GM23248 (cell line): ENCODE measurements around the gene TRMU. TPM values are rescaled to one million over a fixed set of nuclear protein-coding genes. Genes with fewer than 3 reads are reported as not detected.

Experiments
- DNase-seq: peaks from one replicate; pipeline ENCODE4 v3.0.0-alpha.2; 2015
- H2AFZ ChIP-seq: fragments of 200-600 bp; sonication (generic); 2 replicates; pipeline ENCODE4 v1.6.1; 2016; ENCODE audit warnings: antibody characterized with exemption
- H3F3A ChIP-seq: fragments of 200-600 bp; sonication (generic); 2 replicates; pipeline ENCODE4 v1.6.1; 2016; ENCODE audit warnings: mild to moderate bottlenecking, antibody characterized with exemption, mixed run types; ENCODE audit not compliant: insufficient read depth
- H3K27ac ChIP-seq: fragments of 200-600 bp; sonication (generic); 2 replicates; pipeline ENCODE4 v1.5.1; 2016; ENCODE audit warnings: mild to moderate bottlenecking
- H3K27me3 ChIP-seq: fragments of 200-600 bp; sonication (generic); replicated peaks from 2 replicates; pipeline ENCODE4 v1.6.1; 2016; ENCODE audit warnings: mild to moderate bottlenecking; ENCODE audit not compliant: insufficient read depth
- H3K36me3 ChIP-seq: fragments of 200-600 bp; sonication (generic); 2 replicates; pipeline ENCODE4 v1.6.1; 2016; ENCODE audit warnings: low read depth, mild to moderate bottlenecking
- H3K4me1 ChIP-seq: fragments of 200-600 bp; sonication (generic); 2 replicates; pipeline ENCODE4 v1.6.1; 2016; ENCODE audit warnings: mild to moderate bottlenecking; ENCODE audit not compliant: insufficient read depth
- H3K4me2 ChIP-seq: fragments of 200-600 bp; sonication (generic); one replicate; pipeline ENCODE4 v1.6.1; 2016; ENCODE audit warnings: mild to moderate bottlenecking; ENCODE audit not compliant: unreplicated experiment
- H3K4me3 ChIP-seq: fragments of 200-600 bp; sonication (generic); 2 replicates; pipeline ENCODE4 v1.5.1; 2016; ENCODE audit warnings: mild to moderate bottlenecking
- H3K79me2 ChIP-seq: fragments of 200-600 bp; sonication (generic); 2 replicates; pipeline ENCODE4 v1.6.1; 2016; ENCODE audit warnings: mild to moderate bottlenecking; ENCODE audit not compliant: insufficient read depth
- H3K9ac ChIP-seq: fragments of 200-600 bp; sonication (generic); 2 replicates; pipeline ENCODE4 v1.6.1; 2016; ENCODE audit warnings: mild to moderate bottlenecking
- H3K9me2 ChIP-seq: fragments of 200-600 bp; sonication (generic); 2 replicates; pipeline ENCODE4 v1.6.1; 2016; ENCODE audit warnings: mixed run types, mild to moderate bottlenecking, moderate library complexity; ENCODE audit not compliant: insufficient read depth
- H3K9me3 ChIP-seq: fragments of 200-600 bp; sonication (generic); one replicate; pipeline ENCODE4 v1.6.1; 2017; ENCODE audit warnings: low read depth
- H4K20me1 ChIP-seq: fragments of 200-600 bp; sonication (generic); 2 replicates; pipeline ENCODE4 v1.6.0; 2016; ENCODE audit not compliant: insufficient read depth
- EZH2 ChIP-seq: fragments of 200-600 bp; sonication (generic); IDR thresholded peaks from 2 replicates; pipeline ENCODE4 v1.6.1; 2018; ENCODE audit warnings: antibody characterized with exemption, mild to moderate bottlenecking; ENCODE audit not compliant: insufficient read depth, poor library complexity, severe bottlenecking
- EZH2phosphoT487 ChIP-seq: fragments of 200-600 bp; sonication (generic); IDR thresholded peaks from 2 replicates; pipeline ENCODE4 v1.6.1; 2018; ENCODE audit warnings: antibody characterized with exemption, moderate library complexity, mild to moderate bottlenecking, low read depth; ENCODE audit not compliant: insufficient read depth
- WGBS, 2 experiments: methylation state at CpG; one replicate each; pipeline ENCODE4 v1.1.6; 2015 to 2017; ENCODE audit warnings: low lambda C conversion rate in 2 of 2, low coverage in 1 of 2; ENCODE audit errors: missing lambda C conversion rate in 2 of 2; 5-methylcytosine and 5-hydroxymethylcytosine counted together
- in situ Hi-C: fragments of 300-500 bp; cut with MboI; formaldehyde crosslinking; loops from 2 replicates; pipeline ENCODE4 v1.15.0; 2020
- polyA plus RNA-seq: library from polyadenylated mRNA; unstranded; fragments of >200 nt; fragmentation: Nextera tagmentation; extraction: Ambion mirVana; gene quantifications from 2 replicates; pipeline ENCODE4 v1.2.1, GENCODE V29; 2016
- total RNA-seq: library from RNA; depleted of rRNA; stranded (reverse); fragments of >200 nt; shearing (Covaris generic); gene quantifications from 2 replicates; pipeline ENCODE4 v1.2.3, GENCODE V29; 2014; rRNA removed

The TRMU gene
- total RNA-seq = 38.4 and 41.2 TPM in 2 replicates
- 27.0 and 29.5 TPM in 2 replicates for polyA plus RNA-seq

GRCh38 chr22:46335201-46336118, at the start of gene TRMU:
Gene TRMU (plus strand): TSS chr22:46335714. CDS start chr22:46335765, 51 bp downstream.
- peaks cover 22% of the 10 kb centered on the region for H3K36me3 ChIP-seq
- H4K20me1 ChIP-seq = no peaks in the 10 kb centered on the region
- peak within 1 kb of the TSS; percentile 91 for H3K4me2 ChIP-seq
- peaks cover 48% of the 10 kb centered on the region for H3K79me2 ChIP-seq
- peak within 1 kb of the TSS; percentile 74 for H2AFZ ChIP-seq
- H3K4me3 ChIP-seq = peak within 1 kb of the TSS; percentile 81
- peak within 1 kb of the TSS; percentile 88 for H3K9ac ChIP-seq
- H3K9me2 ChIP-seq = no peaks in the 10 kb centered on the region
- in situ Hi-C loops = no loop called here
- peak within 1 kb of the TSS; percentile 73 for H3K27ac ChIP-seq
- H3K27me3 ChIP-seq = no peaks in the 10 kb centered on the region
- WGBS, 2 experiments = 0 to 2% methylated on average over 65 to 73 of the region's 93 CpGs
- peak; percentile 96 for DNase-seq
- no peaks in the 10 kb centered on the region for H3F3A ChIP-seq
- TF ChIP-seq EZH2 (no peak), EZH2phosphoT487 (no peak)
- peaks cover 9% of the 10 kb centered on the region; the same call in 1 of the 2 replicates for H3K4me1 ChIP-seq
- no peaks in the 10 kb centered on the region for H3K9me3 ChIP-seq

GRCh38 chr22:46286006-46286405, 49.5 kb upstream of the TRMU start:
- Histone ChIP-seq H3F3A (no peaks in the 10 kb centered on the region), H2AFZ (no peak overlapping the region), H3K4me3 (no peak overlapping the region), H3K27me3 (no peaks in the 10 kb centered on the region), H3K9me3 (no peaks in the 10 kb centered on the region), H3K79me2 (no peaks in the 10 kb centered on the region), H3K4me1 (no peaks in the 10 kb centered on the region), H3K4me2 (no peak overlapping the region), H3K9me2 (no peaks in the 10 kb centered on the region), H4K20me1 (no peaks in the 10 kb centered on the region), H3K9ac (no peak overlapping the region), H3K27ac (no peak overlapping the region), H3K36me3 (peaks cover 15% of the 10 kb centered on the region; the same call in 1 of the 2 replicates)
- no peak for DNase-seq
- 97% methylated on average over 3 of the region's 3 CpGs for WGBS, 2 experiments
- in situ Hi-C loops = no loop called here
- no peak for TF ChIP-seq EZH2
- TF ChIP-seq EZH2phosphoT487 = no peak

DNA sequence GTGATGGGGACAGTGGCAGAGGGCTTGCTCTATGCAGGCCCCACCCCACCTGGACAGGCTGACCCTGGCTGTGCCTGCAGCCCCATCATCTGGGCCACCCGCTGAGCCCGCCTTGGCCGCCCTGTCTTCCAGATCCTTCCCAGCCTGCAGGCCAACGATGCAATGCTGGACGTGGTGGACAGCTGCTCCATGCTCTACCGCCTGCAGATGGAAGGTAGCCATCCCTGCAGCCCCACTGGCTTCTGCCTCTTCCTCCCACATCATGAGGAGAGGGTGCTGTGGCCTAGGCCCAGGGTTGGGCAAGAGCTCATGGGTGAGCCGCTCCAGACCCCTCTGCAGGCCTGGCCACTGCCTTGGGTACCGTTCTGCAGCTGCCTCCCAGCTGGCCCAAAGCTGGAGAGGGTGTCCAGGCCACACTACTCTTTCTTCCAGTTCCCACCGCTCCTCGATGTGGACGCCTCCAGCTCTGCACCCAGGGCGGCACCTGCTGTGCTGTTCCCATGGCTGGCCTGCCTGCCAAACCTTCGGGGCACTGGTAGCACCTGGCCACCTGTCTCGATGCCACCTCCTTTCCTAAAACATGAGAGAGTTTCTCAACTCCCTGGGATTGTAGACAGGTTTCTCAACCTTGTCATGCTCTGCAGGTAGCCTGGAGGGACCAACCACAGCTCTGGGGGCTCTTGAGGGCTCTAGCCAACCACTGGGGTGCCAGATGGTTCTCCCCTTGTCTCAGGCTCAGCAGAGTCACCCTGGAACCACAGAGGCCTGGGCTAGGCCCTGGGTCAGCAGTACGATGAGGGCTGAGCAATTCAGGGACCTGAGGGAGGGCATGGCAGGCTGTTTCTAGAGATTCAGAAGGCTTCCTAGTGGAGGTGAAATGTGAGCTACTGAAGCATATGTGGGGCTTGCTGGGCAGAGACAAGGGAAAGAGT, 48.3 kb upstream of the TRMU start:
- WGBS, 2 experiments = 93 to 94% methylated on average over 15 of the region's 15 CpGs
- Histone ChIP-seq H4K20me1 (no peaks in the 10 kb centered on the region), H3K4me2 (no peak overlapping the region), H3K4me1 (no peaks in the 10 kb centered on the region), H3K79me2 (no peaks in the 10 kb centered on the region), H3K36me3 (peaks cover 18% of the 10 kb centered on the region; the same call in 1 of the 2 replicates), H3K9me2 (no peaks in the 10 kb centered on the region), H3F3A (no peaks in the 10 kb centered on the region), H3K9me3 (no peaks in the 10 kb centered on the region), H3K27ac (no peak overlapping the region), H3K27me3 (no peaks in the 10 kb centered on the region), H3K9ac (no peak overlapping the region), H2AFZ (no peak overlapping the region), H3K4me3 (no peak overlapping the region)
- in situ Hi-C loops = no loop called here
- no peak for DNase-seq
- TF ChIP-seq EZH2 (no peak), EZH2phosphoT487 (no peak)
